GM12892 (cell line): Measurements from ENCODE around the gene ZMAT5. TPM values are rescaled to one million over a fixed set of nuclear protein-coding genes. Genes with fewer than 3 reads are reported as not detected.

Experiments used
- DNase-seq: peaks from one replicate; pipeline ENCODE4 v3.0.0; 2011; ENCODE audit not compliant: insufficient read length
- FAIRE-seq: peaks from 2 replicates; lab custom pipeline; 2011; peaks lifted over from hg19 to GRCh38; lab: Jason Lieb, UNC
- POLR2A ChIP-seq: IDR thresholded peaks from 2 replicates; pipeline ENCODE4 v1.6.1; 2011; ENCODE audit warnings: low read depth, low read length, control low read depth
- POLR2AphosphoS5 ChIP-seq: IDR thresholded peaks from 2 replicates; pipeline ENCODE4 v1.6.1; 2011; ENCODE audit warnings: low read depth, low read length, control low read depth
- TAF1 ChIP-seq: IDR thresholded peaks from 2 replicates; pipeline ENCODE4 v1.6.1; 2011; ENCODE audit warnings: low read depth, mild to moderate bottlenecking, control low read depth, low read length, borderline replicate concordance
- polyA plus RNA-seq: library from polyadenylated mRNA; unstranded; fragments of >200 nt; gene quantifications from one replicate; pipeline ENCODE4 v1.2.1, GENCODE V29; 2012; ENCODE audit warnings: missing spikeins, inconsistent platforms; ENCODE audit not compliant: missing spikeins

Gene ZMAT5
- polyA plus RNA-seq = 14.7 TPM

- DNase-seq (peak; percentile 97), FAIRE-seq (no peak)
- TF ChIP-seq POLR2AphosphoS5 (no peak), POLR2A (peak; percentile 45; the same call in 1 of the 2 replicates), TAF1 (0 out of 2 replicates have a peak, but pooled peaks have one; percentile 56)
Measured at GRCh38 chr22:29766632-29767170, at the start of gene ZMAT5. Gene ZMAT5, minus strand, starts transcription at chr22:29767007. Its CDS starts 18,463 bp downstream, at chr22:29748544.

- DNase-seq (no peak), FAIRE-seq (no peak)
- no peak for TF ChIP-seq POLR2A
- TF ChIP-seq POLR2AphosphoS5 = no peak
- no peak for TF ChIP-seq TAF1
Measured at GRCh38 chr22:29816539-29816938, 49.7 kb upstream of the ZMAT5 start.

- DNase-seq = no peak
- TF ChIP-seq POLR2A (no peak), TAF1 (no peak), POLR2AphosphoS5 (no peak)
- no peak for FAIRE-seq
Measured at GRCh38 chr22:29816128-29816527, 49.3 kb upstream of the ZMAT5 start.

- no peak for FAIRE-seq
Measured at GRCh38 chr22:29815580-29815979, 48.8 kb upstream of the ZMAT5 start.

GRCh38 chr22:29814003-29814402 lies 47.2 kb upstream of the ZMAT5 start:
- DNase-seq = no peak
- no peak for FAIRE-seq
- TF ChIP-seq POLR2A (no peak), TAF1 (no peak), POLR2AphosphoS5 (no peak)

More at GRCh38 chr22:29815580-29815979, 48.8 kb upstream of the ZMAT5 start:
- DNase-seq = no peak
- TF ChIP-seq POLR2A (no peak), TAF1 (no peak), POLR2AphosphoS5 (no peak)

GRCh38 chr22:29813563-29813962 lies 46.8 kb upstream of the ZMAT5 start:
- DNase-seq = no peak
- no peak for FAIRE-seq
- TF ChIP-seq POLR2AphosphoS5 (no peak), POLR2A (no peak), TAF1 (no peak)

GRCh38 chr22:29813126-29813525 lies 46.3 kb upstream of the ZMAT5 start:
- FAIRE-seq = no peak
- no peak for TF ChIP-seq POLR2AphosphoS5
- DNase-seq = no peak

- FAIRE-seq (no peak), DNase-seq (no peak)
- no peak for TF ChIP-seq POLR2A
- TF ChIP-seq POLR2AphosphoS5 = no peak
- TF ChIP-seq TAF1 = no peak
Measured at GRCh38 chr22:29811377-29811776, 44.6 kb upstream of the ZMAT5 start.

GRCh38 chr22:29810216-29810615 lies 43.4 kb upstream of the ZMAT5 start:
- DNase-seq (no peak), FAIRE-seq (no peak)
- TF ChIP-seq TAF1 (no peak), POLR2AphosphoS5 (no peak), POLR2A (no peak)

GRCh38 chr22:29806196-29806595 lies 39.4 kb upstream of the ZMAT5 start:
- DNase-seq = no peak
- FAIRE-seq = no peak
- TF ChIP-seq TAF1 = no peak
- TF ChIP-seq POLR2AphosphoS5 = no peak
- TF ChIP-seq POLR2A = no peak

- DNase-seq (no peak), FAIRE-seq (no peak)
- no peak for TF ChIP-seq TAF1
Measured at GRCh38 chr22:29804985-29805384, 38.2 kb upstream of the ZMAT5 start.

- TF ChIP-seq POLR2A = no peak
- no peak for TF ChIP-seq TAF1
- no peak for TF ChIP-seq POLR2AphosphoS5
- FAIRE-seq (no peak), DNase-seq (no peak)
Measured at GRCh38 chr22:29803190-29803589, 36.4 kb upstream of the ZMAT5 start.
